Stimulated activated CD8-positive, alpha-beta memory T cell treated with anti-CD3 and anti-CD28 coated beads, Interleukin-7, amount 100 ng/mL, for 48 hours (primary cell): ENCODE results near the gene TSHZ2.
"Not testable (repeated sequence)": the region's sequence is repeated elsewhere in the genome, so short reads cannot be mapped to it uniquely, and the experiment has no call there.

Source experiments
- DNase-seq, 2 donors: peaks; one replicate each; pipeline ENCODE4 v3.0.0-alpha.2; 2020; ENCODE audit warnings: low read depth in 1 of 2; ENCODE audit errors: extremely low read depth in 1 of 2

Gene TSHZ2

GRCh38 chr20:52959125-52959524 is 13.0 kb upstream of the TSHZ2 start:
- no peak for DNase-seq

GRCh38 chr20:52962183-52962582 is 10.0 kb upstream of the TSHZ2 start:
- DNase-seq: no peak

- no peak for DNase-seq
Observed at GRCh38 chr20:52963131-52963530, 9.0 kb upstream of the TSHZ2 start.

GRCh38 chr20:52964131-52964530 is 8.0 kb upstream of the TSHZ2 start:
- DNase-seq: no peak

- DNase-seq: no peak
Observed at GRCh38 chr20:52965380-52965779, 6.8 kb upstream of the TSHZ2 start.

GRCh38 chr20:52965819-52966218 is 6.3 kb upstream of the TSHZ2 start:
- no peak for DNase-seq

GRCh38 chr20:52966543-52966942 is 5.6 kb upstream of the TSHZ2 start:
- not testable (repeated sequence) for DNase-seq

- no peak for DNase-seq
Observed at GRCh38 chr20:52971498-52972189, 514 bp upstream of the TSHZ2 start.

- no peak for DNase-seq
Observed at GRCh38 chr20:52972965-52973819, 1.0 kb downstream of the TSHZ2 start.

GRCh38 chr20:52974179-52974594 is 2.0 kb downstream of the TSHZ2 start:
- DNase-seq: peak in 1 of 2 donors; percentile 19

GRCh38 chr20:52975029-52975732 is 3.0 kb downstream of the TSHZ2 start:
- DNase-seq: no peak

- DNase-seq: no peak
Observed at GRCh38 chr20:52975803-52976531, 3.8 kb downstream of the TSHZ2 start.

- DNase-seq: no peak
Observed at GRCh38 chr20:52978851-52979250, 6.7 kb downstream of the TSHZ2 start.

- no peak for DNase-seq
Observed at GRCh38 chr20:52981051-52981450, 8.9 kb downstream of the TSHZ2 start.

GRCh38 chr20:52983726-52984450 is 11.7 kb downstream of the TSHZ2 start:
- DNase-seq: no peak

- DNase-seq: no peak
Observed at GRCh38 chr20:52984451-52984810, 12.3 kb downstream of the TSHZ2 start.

GRCh38 chr20:52985687-52986086 is 13.5 kb downstream of the TSHZ2 start:
- DNase-seq: no peak

- no peak for DNase-seq
Observed at GRCh38 chr20:52987295-52987694, 15.1 kb downstream of the TSHZ2 start.

- no peak for DNase-seq
Observed at GRCh38 chr20:52991830-52992229, 19.7 kb downstream of the TSHZ2 start.

GRCh38 chr20:52992632-52993031 is 20.5 kb downstream of the TSHZ2 start:
- DNase-seq: no peak
